Stimulated activated CD4-positive, alpha-beta T cell treated with anti-CD3 and anti-CD28 coated beads, Interleukin-2, amount 100 ng/mL, for 48 hours (primary cell): Measurements from ENCODE around the gene TDRD12.
"Not testable (repeated sequence)": the region's sequence is repeated elsewhere in the genome, so short reads cannot be mapped to it uniquely, and the experiment has no call there.

Experiments used
- DNase-seq, 2 donors: peaks; one replicate each; pipeline ENCODE4 v3.0.0-alpha.2; 2020

Gene TDRD12

DNA sequence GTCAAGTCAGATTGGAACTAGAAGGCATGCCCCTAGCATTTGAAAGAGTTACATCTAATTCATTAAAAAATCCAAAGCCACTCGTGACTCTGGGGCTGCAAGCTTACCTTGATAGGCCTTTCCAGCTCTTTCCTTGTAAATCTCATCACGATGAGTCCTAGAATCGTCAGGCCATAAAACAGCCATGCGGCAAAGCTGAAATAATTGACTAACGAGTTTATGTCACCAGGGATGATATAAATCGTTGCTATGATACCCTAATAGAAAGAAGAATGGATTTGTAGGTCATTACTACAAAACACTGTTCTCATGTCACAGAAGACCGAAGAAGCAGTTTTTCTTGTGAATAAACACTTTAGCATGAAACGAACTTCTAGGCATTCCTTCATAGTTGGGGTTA lies 122.5 kb downstream of the TDRD12 start:
- DNase-seq = no peak

DNA sequence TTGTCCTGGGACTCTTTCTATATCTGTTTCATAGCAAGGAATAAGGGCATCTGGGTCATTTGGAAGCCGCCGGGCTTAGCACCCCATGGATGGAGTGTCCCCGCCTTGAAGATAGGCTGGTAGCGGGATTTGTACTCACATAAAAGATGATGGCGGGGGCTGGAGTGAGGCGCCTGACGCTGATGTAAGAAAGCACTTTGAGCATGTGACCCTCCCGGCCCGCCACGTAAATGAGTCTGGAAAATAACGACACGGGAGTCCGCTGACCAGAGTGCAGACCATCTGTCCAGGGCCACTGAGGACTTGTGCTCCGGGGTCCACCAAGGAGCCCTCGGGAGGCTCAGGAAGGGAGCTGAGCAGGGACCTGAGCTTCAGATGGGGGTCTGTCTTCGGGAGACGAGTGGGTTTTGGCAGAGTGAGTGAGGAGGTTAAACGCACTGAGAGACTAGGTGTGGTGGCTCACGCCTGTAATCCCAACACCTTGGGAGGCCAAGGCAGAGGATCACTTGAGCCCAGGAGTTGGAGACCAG lies 124.2 kb downstream of the TDRD12 start:
- DNase-seq = no peak

DNA sequence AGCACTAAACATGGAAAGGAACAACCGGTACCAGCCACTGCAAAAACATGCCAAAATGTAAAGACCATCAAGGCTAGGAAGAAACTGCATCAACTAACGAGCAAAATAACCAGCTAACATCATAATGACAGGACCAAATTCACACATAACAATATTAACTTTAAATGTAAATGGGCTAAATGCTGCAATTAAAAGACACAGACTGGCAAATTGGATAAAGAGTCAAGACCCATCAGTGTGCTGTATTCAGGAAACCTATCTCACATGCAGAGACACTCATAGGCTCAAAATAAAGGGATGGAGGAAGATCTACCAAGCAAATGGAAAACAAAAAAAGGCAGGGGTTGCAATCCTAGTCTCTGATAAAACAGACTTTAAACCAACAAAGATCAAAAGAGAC lies 128.5 kb downstream of the TDRD12 start:
- not testable (repeated sequence) for DNase-seq

DNA sequence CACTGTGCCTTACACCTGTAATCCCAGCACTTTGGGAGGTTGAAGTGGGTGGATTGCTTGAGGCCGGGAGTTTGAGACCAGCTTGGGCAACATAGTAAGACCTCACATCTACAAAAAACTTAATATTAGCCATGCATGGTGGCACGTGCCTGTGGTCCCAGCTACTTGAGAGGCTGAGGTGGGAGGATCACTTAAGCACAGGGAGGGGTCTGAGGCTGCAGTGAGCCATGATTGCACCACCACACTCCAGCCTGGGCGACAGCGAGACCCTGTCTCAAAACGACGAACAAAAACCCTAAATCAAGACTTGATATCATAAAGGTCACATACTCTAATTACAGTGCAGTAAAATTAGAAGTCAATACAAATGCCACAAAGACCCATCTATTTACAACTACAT lies 132.6 kb downstream of the TDRD12 start:
- no peak for DNase-seq

DNA sequence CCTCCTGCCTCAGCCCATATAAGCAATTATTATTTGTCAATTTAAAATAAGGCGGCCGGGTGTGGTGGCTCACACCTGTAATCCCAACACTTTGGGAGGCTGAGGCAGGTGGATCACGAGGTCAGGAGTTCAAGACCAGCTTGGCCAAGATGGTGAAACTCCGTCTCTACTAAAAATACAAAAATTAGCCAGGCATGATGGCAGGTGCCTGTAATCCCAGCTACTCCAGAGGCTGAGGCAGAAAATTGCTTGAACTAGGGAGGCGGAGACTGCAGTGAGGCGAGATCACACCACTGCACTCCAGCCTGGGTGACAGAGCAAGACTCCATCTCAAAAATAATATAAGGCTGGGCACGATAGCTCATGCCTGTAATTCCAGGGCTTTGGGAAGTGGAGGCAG lies 137.3 kb downstream of the TDRD12 start:
- not testable (repeated sequence) for DNase-seq

DNA sequence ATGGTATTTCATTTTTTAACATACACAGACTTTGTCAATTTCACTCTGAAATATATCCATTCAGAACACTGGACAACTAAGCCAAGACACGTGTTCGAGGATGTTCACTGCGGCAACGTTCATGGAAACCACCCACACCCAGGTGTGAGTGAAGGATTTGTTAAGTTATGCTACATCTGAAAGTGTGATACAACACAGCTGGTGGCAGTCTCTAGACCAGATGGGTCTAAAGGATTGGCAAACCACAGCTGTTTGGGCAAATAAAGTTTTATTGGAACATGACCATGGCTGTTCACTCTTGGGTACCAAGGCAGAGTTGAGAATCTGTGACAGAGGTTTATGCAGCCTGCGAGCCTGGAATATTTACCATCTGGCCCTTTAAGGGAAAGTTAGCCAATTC lies 138.0 kb downstream of the TDRD12 start:
- no peak for DNase-seq

DNA sequence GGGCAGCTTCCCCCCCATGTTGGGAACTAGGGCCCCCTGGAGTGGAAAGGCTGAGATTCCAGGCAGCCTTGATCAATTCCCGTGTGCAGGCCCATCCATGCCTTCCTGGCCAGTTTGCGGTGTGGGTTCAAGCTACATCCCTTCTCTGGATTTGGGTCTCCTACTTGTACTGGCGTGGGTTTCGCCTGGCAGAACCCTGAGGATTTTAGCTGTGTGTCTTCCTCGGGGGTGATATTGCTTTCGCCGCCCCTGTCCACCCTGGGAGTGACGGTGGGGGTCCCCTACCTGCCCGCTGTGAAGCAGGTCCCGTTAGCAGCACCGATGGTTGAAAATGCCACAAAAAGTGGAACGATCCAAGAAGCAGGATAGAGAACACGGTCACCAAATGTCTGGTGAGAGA lies 138.6 kb downstream of the TDRD12 start:
- no peak for DNase-seq

DNA sequence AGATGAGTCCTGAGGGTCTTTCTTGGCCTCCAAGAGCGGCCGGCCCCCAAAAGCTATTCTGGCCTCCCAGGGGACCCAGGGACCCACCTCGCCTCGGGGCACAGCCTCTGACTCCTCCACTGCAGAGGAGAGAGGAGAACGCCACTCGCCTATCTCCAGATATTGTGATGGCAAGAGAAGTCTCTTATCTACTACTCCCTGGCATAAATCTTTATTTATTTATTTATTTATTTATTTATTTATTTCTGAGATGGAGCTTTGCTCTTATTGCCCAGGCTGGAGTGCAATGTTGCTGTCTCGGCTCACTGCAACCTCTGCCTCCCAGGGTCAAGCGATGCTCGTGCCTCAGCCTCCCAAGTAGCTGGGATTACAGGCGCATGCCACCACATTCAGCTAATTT lies 139.0 kb downstream of the TDRD12 start:
- no peak for DNase-seq

DNA sequence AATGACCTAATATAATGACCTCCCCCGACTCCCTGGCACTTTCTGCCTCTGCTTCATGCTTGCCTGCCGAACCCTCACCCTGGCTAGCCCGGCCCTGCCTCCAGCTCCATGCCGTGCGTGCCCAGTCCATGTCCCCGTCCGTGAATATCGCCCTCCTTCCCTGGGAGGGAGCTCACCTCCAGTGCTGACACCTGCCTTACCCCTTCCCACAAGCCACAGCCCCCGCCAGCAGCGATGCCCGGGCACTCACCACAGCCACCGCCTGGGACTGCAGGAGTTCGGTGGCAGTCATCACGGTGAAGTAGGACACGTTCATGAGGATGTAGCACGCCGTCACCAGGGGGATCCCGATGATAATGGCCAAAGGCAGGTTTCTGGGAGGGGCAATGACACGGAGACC lies 140.0 kb downstream of the TDRD12 start:
- DNase-seq = no peak

DNA sequence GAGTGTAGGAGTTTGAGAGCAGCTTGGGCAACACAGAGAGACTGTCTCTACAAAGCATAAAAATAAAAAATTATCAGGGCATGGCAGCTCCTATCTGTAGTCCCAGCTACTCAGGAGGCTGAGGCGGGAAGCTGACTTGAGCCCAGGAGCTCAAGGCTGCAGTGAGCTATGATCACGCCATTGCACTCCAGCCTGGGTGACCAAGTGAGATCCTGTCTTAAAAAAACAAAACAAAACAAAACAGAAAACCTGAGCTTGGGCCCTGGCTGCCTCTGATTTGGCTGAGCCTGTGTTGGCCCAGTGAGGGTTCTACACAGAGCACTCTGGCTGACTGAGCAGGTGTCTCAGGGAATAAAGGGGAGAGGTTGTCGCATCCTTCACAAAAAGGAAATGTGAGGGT lies 142.0 kb downstream of the TDRD12 start:
- no peak for DNase-seq

DNA sequence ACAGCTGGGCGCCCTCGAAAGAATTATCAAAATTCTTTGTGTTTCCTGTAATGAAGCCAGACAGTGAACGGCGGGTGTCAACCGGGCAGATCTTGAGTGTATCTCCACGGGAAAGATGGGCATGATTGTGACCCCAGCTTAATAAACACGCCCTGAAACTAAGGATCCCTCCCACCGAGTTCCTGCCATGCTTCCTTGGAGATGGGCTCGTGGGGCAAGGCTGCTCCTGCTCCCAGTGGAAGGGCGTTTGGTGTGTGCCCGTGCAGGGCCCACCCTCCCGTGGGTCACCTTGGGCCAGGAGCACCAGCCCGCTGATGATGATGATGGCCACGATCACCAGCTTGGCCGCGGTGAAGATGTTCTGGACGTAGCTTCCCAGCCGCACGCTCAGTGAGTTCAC lies 142.6 kb downstream of the TDRD12 start:
- no peak for DNase-seq

DNA sequence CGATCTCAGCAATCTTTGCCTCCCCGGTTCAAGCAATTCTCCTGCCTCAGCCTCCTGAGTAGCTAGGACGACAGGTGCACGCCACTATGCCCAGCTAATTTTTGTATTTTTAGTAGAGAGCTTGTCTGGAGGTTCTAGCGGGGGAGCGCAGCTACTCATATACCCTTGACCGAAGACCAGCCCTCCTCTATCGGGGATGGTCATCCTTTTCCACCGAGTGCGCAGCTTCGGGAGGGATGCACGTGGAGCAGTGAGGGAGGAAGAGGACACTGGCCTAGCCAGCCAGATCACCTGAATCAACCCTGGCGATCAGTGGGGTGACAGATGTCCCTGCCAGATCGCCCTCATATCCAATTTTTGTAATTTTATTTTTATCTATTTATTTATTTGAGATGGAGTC lies 143.2 kb downstream of the TDRD12 start:
- no peak for DNase-seq

DNA sequence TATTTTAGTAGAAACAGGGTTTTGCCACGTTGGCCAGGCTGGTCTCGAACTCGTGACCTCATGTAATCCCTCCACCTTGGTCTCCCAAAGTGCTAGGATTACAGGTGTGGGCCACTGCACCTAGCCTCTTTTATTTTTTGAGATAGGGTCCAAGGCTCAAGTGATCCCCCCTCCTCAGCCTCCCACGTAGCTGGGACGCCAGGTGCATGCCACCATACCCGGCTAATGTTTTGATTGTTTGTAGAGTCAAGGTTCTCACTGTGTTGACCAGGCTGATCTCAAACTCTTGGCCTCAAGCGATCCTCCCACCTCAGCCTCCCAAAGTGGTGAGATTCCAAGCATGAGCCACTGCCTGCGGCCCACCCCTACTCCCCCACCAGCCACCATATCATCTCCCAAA lies 143.7 kb downstream of the TDRD12 start:
- DNase-seq = no peak

DNA sequence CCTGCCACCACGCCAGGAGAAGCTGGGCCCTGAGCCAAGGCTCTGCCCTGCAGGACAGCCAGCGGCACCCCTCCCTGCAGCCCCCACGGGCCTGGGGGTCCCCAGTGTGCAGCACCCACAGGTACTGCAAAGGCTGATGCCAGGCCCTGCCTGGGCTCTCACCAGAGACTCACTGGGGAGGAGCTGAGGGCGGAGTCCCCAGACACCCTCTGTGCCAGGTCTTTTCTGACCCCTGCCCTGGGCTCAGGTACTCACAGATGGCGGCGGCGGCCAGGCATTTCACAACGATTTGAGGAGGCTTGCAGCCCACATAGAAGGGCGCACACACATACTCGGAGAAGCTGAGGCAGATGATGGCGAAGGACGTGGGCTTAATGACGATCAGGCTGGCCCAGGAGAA lies 144.3 kb downstream of the TDRD12 start:
- no peak for DNase-seq

DNA sequence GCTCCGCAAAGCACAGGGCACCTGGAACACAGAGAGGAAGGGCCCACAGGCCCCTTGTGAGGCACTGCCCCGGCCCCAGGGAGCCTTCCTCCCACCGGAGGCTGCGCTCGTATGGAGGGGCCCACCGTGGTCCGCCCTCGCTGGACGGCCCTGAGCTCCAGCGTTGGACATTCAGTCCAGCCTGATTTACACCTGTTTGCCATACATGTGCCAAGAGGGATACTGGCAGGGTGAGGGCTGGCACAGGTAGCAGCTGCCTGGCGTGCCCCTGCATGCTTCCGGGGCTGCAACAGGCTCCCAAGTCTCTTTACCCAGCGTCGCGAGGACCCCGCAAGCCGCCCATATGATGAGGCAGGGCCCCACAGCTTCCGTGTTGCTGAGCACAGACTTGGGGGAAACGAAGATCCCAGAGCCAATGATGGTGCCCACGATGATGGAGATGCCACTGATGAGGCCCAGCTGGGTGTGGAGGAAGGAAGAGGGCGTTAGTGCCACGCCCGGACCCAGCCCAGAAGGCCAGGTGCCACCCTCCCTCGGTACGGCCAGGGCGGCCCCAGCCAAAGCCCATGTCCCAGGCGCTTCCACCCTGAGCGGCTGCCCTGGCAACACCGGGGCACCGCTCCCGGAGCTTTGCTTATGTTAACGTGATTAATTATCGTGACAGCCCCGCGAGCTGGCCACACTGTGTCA lies 144.9 kb downstream of the TDRD12 start:
- DNase-seq = no peak

DNA sequence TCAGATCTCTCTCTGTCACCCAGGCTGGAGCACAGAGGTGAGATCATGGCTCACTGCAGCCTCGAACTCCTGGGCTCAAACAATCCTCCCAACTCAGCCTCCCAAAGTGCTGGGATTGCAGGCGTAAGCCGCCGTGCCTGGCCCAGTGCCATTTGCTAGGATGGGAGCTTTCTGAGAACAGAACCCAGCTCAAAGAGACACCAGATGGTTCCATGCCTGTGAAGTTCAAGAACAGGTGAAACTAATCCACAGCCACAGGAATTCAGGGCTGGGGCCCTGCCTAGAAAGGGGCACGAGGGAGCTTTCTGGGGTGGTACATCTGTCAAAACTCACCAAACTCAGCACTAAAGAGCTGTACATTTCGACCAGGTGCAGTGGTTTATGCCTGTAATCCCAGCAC lies 145.8 kb downstream of the TDRD12 start:
- no peak for DNase-seq

DNA sequence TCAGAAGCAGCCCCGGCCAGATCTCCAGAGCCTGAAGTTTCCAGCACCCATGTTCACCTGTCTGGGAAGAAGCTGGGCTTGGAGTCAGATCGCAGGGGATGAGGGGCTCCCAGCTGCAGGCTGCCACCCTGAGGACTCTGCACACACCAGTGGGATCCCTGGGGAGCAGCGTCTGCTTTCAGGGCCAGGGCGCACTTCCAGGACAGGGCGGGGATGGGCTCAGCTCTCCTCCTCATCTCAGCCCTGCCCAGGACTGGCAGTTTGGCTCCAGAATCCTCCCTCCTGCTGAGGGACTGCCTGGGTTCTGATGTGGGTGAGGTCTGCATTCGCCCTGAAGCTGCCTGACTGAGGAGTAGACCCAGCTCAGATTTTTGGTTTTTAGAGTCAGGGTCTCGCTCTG lies 146.5 kb downstream of the TDRD12 start:
- DNase-seq = no peak

DNA sequence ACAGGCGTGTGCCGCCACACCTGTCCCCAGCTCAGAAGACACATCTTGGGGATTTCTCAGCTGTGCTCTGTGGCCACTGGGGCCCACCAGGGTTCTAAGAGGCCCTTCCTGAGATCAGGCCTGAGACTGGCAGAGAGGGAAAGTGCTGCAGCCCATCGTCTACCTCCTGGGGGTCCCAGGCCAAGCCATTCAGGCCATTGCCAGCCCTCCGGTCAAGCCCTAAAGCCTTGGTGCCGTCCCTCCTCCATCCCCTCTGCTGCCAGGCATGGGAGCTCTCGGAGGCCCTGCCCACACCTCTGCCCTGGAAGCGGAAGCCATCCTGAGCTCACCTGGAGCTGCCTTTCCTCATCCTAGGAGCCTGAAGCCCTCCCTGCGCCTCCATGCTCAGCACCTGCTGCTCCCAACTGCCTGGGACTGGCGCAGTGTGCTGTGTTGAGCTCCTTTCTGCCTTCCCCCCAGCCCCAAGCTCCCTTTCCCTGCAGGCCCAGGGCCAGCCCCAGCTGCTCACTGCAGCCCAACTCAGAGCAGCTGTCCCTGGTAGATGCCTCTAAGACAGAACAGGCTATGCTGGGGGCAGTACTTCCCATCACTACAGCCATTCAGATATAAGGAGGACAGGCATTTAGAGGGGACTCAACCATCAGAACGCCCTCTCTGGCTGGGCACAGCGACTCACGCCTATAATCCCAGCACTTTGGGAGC lies 147.1 kb downstream of the TDRD12 start:
- DNase-seq = no peak

DNA sequence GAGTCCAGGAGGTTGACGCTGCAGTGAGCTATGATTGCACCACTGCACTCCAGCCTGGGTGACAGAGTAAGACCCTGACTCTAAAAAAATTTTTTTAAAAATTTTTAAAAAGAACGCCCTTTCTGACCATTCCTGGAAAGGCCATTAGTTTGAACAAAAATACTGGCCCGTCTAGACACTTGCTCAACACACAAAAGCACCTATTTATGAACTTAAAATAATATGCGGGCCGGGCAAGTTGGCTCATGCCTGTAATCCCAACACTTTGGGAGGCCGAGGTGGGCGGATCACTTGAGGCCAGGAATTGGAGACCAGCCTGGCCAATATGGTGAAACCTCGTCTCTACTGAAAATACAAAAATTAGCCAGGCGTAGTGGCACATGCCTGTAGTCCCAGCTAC lies 147.9 kb downstream of the TDRD12 start:
- not testable (repeated sequence) for DNase-seq

DNA sequence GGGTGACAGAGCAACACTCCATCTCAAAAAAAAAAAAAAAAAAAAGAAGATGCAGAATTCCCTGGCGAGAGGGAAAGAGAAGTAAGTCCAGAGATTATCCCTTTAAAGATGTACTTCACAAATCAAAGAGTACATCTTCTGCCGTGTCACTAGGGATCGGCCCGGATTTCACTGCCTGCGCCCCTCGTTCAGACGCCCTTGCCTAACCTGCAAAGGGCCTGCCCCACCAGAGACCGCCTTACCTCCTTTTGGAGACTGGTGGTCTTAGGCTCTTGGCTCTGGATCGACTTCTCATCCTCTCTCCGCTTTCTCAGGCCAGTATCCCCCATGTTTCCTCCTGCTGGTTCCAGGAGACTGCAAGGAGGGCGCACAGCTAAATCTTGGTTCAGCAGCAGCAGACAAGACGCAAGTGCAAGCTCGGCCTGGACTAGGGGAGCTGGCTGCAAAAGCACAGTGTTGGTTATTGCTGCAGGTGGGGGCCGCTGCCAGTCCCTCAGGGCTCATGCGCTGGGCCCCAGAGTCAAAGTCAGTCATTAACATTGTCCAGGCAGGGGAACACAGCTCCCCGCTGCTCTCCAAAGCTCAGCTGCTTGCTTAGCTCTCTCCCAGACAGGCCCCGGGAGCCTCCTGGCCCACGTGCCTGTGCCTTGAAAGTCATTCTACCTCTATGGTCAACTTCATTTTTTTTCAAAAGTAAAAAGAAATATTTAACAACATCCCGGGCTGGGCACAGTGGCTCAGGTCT lies 148.8 kb downstream of the TDRD12 start:
- no peak for DNase-seq

DNA sequence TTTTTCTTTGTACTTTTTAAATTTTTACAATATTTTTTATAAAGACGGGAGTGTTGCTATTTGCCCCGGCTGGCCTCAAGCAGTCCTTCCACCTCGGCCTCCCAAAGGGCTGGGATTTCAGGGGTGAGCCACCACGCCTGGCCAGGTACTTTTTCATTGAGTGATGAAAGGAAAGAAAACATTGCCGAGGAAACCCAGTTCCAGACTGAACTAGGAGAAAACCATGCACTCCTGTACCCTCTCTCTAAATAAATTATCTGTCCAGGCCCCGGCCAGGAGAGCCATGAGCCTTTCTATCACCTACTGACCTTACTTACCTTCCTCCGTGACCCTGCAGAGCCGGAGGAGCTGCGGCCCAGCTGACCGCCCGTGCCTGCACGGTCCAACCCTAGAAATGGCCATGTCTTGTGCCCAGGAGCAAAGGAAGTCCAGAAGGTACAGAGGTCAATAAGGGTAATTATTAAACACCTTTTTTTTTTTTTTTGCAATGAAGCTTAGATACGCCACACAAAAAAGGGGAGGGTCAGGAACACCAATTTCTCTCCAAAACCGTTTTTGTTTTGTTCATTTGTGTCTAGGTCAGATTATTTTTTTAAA lies 149.9 kb downstream of the TDRD12 start, which contains the start of gene SLC7A9:
TSS of gene SLC7A9 (minus strand) at position 399 of the 597 bp plus-strand sequence. CDS start 1,233 bp downstream, outside the sequence.
- no peak for DNase-seq

DNA sequence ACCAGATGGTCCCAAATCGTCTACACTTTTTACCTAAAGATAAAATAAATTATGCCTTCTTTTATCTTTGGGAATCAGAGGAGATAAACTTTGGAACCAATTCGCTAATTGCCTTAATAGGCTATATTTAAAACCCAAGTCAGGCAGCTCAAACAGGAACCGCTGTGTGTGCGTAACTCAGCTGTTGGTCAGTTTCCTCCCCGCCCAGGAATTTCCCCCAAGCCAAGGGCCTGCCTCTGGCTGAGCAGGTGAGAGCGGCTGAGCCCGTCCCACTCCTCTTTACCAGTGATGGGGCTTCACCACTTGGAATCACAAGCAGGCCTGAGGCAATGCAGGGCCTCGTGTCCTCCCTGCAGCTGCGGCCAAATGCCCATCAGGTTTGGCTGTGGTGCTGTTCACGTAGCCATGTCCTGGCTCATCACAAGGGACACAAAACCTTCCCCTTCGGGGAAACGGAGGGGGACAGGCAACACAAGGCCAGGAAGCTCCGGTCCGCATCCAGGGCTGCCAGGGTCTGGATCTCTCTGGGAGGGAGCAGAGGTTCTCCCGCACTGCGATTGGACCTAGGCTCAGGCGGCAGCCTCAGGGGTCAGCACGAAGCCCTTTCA lies 150.5 kb downstream of the TDRD12 start:
- DNase-seq = no peak

DNA sequence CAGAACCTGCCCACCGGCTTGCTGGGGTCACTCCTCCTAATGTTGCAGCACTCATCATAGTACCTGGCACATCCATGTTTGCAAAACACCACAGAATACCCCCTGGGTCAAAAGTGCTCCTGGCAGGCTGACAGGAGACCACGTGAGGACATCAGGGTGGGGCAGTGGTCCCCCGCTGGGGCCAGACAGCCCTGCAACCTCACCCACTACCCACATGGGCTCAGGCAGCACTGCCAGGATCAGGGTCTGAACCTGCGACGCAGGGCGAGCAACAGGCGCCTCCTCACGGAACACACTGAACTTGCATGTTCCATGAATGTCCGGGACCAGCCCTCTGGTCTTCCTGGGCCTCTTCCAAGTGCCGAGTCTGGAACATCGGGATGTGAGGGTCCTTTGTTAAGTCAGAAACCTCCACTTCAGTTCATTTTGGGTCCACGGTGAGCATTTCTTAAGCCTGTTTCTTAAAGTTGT lies 151.4 kb downstream of the TDRD12 start:
- no peak for DNase-seq
